HFF-Myc (cell line): Measurements from ENCODE around the gene SIK2.

Experiments
- DNase-seq: peaks from one replicate; pipeline ENCODE4 v3.0.0-alpha.2; 2011; ENCODE audit warnings: low read depth; ENCODE audit errors: extremely low read depth
- H3K4me3 ChIP-seq: replicated peaks from 2 replicates; pipeline ENCODE4 v1.5.1; 2011; ENCODE audit warnings: low read depth, mild to moderate bottlenecking, control low read depth, low read length
- TF ChIP-seq, protein P1 (sequence below): IDR thresholded peaks from 2 replicates; pipeline ENCODE4 v1.5.1; 2012; ENCODE audit warnings: mild to moderate bottlenecking, low read depth, low read length, control low read depth; ENCODE audit errors: missing control alignments

Gene SIK2

DNA sequence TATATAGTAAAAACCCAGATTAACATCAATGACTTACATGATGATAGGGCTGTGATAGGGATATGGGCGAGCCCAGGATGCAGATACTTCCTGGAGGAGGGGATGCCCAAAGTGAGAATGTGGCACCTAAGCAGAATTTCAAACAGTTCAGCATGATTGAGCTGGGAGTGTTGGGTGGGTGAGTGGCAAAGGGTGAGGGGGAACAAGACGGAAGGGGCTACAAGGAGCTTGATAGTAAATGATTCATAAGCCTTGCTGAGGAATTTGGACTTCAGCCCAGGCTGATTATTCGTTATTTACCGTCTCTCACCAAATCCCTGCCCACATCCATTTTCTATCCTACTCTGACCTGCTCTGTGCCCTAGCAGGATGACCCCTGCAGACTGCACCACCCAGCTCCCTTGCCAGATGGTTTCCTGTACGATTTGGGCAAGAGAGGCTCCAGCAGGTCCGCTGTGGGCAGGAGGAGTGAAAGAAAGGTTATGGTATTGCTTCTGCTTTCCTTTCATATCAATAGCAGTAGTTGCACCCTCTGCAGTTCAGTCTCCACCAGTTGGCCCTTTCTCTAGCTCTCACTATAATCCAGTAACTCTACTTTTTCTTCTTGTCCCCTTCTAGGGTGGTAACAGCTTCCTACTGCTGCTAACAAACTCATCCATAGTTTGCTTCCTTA lies 30.3 kb upstream of the SIK2 start:
- TF ChIP-seq, protein P1, sequence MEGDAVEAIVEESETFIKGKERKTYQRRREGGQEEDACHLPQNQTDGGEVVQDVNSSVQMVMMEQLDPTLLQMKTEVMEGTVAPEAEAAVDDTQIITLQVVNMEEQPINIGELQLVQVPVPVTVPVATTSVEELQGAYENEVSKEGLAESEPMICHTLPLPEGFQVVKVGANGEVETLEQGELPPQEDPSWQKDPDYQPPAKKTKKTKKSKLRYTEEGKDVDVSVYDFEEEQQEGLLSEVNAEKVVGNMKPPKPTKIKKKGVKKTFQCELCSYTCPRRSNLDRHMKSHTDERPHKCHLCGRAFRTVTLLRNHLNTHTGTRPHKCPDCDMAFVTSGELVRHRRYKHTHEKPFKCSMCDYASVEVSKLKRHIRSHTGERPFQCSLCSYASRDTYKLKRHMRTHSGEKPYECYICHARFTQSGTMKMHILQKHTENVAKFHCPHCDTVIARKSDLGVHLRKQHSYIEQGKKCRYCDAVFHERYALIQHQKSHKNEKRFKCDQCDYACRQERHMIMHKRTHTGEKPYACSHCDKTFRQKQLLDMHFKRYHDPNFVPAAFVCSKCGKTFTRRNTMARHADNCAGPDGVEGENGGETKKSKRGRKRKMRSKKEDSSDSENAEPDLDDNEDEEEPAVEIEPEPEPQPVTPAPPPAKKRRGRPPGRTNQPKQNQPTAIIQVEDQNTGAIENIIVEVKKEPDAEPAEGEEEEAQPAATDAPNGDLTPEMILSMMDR = no peak
- H3K4me3 ChIP-seq = no peak overlapping the region
- DNase-seq = no peak

DNA sequence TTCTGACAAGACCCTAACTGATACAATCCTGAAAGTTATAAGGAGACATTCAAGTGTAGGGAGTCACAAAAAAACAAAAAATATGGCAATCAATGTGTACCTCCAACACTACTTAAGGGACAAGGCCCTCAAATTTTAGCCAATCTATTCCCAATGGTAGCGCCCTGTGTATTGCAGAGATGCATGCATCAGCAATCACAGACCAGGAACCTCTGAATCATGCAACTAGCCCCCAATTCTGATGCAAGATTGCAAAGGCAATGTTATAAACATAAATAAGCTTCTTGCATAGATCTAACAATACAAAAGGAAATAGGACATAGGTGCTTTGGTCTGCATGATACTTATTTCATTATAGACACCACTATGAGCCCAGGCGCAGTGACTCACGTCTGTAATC lies 29.7 kb upstream of the SIK2 start:
- no peak overlapping the region for H3K4me3 ChIP-seq
- TF ChIP-seq, protein P1 = no peak
- no peak for DNase-seq

- H3K4me3 ChIP-seq = no peak overlapping the region
- TF ChIP-seq, protein P1 = no peak
- no peak for DNase-seq
Observed at GRCh38 chr11:111573821-111574249, 28.4 kb upstream of the SIK2 start.

GRCh38 chr11:111574373-111575225 lies 27.6 kb upstream of the SIK2 start:
- DNase-seq = no peak
- no peak overlapping the region for H3K4me3 ChIP-seq
- TF ChIP-seq, protein P1 = no peak

DNA sequence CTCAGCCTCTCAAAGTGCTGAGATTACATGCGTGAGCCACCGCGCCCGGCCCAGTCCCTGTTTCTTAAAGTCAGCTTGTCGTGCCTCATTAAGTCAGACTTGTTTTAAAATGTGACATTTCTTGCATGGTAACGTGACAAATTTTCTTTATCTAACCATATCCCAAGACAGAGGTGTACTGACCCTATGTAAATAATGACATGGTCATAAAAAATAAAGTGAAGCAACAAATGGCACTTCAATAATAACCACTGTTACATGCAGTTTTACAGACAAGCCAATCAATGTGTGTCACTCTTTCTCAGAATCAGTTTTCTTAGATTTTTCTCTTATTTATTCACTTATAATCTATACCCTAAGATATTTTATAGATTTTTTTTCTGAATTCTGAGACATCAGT lies 26.5 kb upstream of the SIK2 start:
- no peak for DNase-seq
- TF ChIP-seq, protein P1 = no peak

DNA sequence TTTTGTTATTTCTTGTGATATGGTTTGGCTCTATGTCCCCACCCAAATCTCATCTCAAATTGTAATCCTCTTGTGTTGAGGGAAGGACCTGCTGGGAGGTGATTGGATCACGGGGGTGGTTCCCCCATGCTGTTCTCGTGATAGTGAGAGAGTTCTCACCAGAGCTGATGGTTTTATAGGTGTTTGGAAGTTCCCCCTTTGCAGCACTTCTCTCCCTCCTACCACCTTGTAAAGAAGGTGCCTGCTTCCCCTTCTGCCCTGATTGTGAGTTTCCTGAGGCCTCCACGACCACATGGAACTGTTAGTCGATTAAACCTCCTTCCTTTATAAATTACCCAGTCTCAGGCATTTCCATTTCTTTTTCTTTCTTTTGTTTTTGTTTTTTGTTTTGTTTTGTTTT lies 24.4 kb upstream of the SIK2 start:
- no peak for DNase-seq
- no peak overlapping the region for H3K4me3 ChIP-seq
- TF ChIP-seq, protein P1 = no peak

More for the DNA sequence above, 26.5 kb upstream of the SIK2 start:
- no peak overlapping the region for H3K4me3 ChIP-seq
